Psoas muscle (tissue), 8 donors: ENCODE measurements around the gene TENT5A. TPM values are rescaled to one million over a fixed set of nuclear protein-coding genes. Genes with fewer than 3 reads are reported as not detected.

Experiments
- ATAC-seq, 4 donors: fragments of 200-7000 bp; cut with Tn5 transposase; one replicate each; pipeline ENCODE4 v1.9.1; 2020; ENCODE audit warnings: moderate library complexity in 3 of 4, mild to moderate bottlenecking in 2 of 4
- DNase-seq, 2 donors: peaks; one replicate each; pipeline ENCODE4 v3.0.0-alpha.2; 2020
- H3K27ac ChIP-seq: fragments of 200-600 bp; one replicate; pipeline ENCODE4 v1.8.0; 2022
- H3K27me3 ChIP-seq, 3 donors: fragments of 200-600 bp in 1 of 3; one replicate each; pipeline versions ENCODE4 v1.6.1 to v1.8.0; 2013 to 2022; ENCODE audit warnings: low read length in 2 of 3, mild to moderate bottlenecking in 2 of 3, moderate library complexity in 1 of 3; ENCODE audit not compliant: insufficient read depth in 3 of 3
- H3K36me3 ChIP-seq, 2 donors: fragments of 200-600 bp in 1 of 2; one replicate each; pipeline versions ENCODE4 v1.6.1 to v1.8.0; 2013 to 2022; ENCODE audit warnings: low read depth in 1 of 2, mild to moderate bottlenecking in 1 of 2, moderate library complexity in 1 of 2; ENCODE audit not compliant: insufficient read depth in 1 of 2
- H3K4me1 ChIP-seq: fragments of 200-600 bp; one replicate; pipeline ENCODE4 v1.8.0; 2022
- H3K4me3 ChIP-seq: fragments of 200-600 bp; one replicate; pipeline ENCODE4 v1.8.0; 2022; ENCODE audit warnings: mild to moderate bottlenecking
- H3K9me3 ChIP-seq: fragments of 200-600 bp; one replicate; pipeline ENCODE4 v1.8.0; 2022
- WGBS, 3 donors: extraction: QIAGEN DNeasy Blood & Tissue Kit; methylation state at CpG; one replicate each; pipeline versions ENCODE4 v1.1.6 to v1.1.7; 2013; 5-methylcytosine and 5-hydroxymethylcytosine counted together
- intact Hi-C, 2 donors: fragments of 100-400 bp; cut with DNase I; formaldehyde crosslinking; loops; one replicate each; pipeline versions ENCODE4 v1.11.0 to v1.14.2; 2022
- polyA plus RNA-seq, 3 donors: library from polyadenylated mRNA; stranded (reverse); fragments of 200-250 nt; gene quantifications; one replicate each; pipeline ENCODE4 v1.2.3, GENCODE V29; 2013
- total RNA-seq, 4 donors: library from RNA; stranded (reverse); fragmentation: NEBNext Ultra II Directional in 2 of 4; extraction: Animal tissue kit (Norgen Biotek cat#: 25700) in 2 of 4; gene quantifications; one replicate each; pipeline versions ENCODE4 v1.2.1 to v1.2.4, GENCODE V29; 2021 to 2023
- TF ChIP-seq, protein P1 (sequence below): fragments of 200-600 bp; IDR thresholded peaks from one replicate; pipeline ENCODE4 v1.8.0; 2022; ENCODE audit warnings: antibody characterized with exemption
- donor health status: healthy with polysubstance abuse.
- donor health status: DM: no; HTN: no; CAD: no; lungs with moderate emphysema.
- donor health status: Bipolar disorder and iron deficiency.
- donor health status: healthy.
- donor health status: DM: yes; HTN: yes; CAD: no.
- donor health status: DM: no; HTN: no; CAD: no.
- donor health status: DM: no; HTN: no; CAD: no.
- donor health status: DM: yes; HTN: yes; CAD: no.

The TENT5A gene
- total and polyA plus RNA-seq, 7 donors: 0.94 to 4.3 (median 2.1) TPM

DNA sequence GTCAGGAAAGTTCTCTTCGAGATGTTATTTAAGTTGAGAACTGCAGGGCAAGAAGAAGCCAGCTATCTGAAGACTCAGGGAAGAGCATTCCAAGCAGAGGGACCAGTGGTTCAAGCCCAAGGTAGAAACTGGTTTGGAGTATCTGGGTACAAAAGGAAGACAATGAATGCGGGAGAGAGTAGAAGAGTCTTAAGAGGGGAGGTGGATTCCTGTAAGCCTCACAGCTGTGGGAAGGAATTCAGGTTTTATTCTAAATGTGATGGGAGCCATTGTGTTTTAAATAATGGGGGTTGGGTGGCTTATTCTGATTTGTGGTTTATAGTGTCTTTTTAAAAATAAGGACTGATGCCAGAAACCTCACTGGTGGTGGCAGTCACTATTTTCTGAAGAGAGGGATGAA lies 37.6 kb upstream of the TENT5A start:
- intact Hi-C loops: no loop called here
- H3K4me1 ChIP-seq: no peaks in the 10 kb centered on the region
- DNase-seq (no peak), ATAC-seq (no peak)
- no peaks in the 10 kb centered on the region for H3K36me3 ChIP-seq
- H3K27me3 ChIP-seq: no peaks in the 10 kb centered on the region
- TF ChIP-seq, protein P1, sequence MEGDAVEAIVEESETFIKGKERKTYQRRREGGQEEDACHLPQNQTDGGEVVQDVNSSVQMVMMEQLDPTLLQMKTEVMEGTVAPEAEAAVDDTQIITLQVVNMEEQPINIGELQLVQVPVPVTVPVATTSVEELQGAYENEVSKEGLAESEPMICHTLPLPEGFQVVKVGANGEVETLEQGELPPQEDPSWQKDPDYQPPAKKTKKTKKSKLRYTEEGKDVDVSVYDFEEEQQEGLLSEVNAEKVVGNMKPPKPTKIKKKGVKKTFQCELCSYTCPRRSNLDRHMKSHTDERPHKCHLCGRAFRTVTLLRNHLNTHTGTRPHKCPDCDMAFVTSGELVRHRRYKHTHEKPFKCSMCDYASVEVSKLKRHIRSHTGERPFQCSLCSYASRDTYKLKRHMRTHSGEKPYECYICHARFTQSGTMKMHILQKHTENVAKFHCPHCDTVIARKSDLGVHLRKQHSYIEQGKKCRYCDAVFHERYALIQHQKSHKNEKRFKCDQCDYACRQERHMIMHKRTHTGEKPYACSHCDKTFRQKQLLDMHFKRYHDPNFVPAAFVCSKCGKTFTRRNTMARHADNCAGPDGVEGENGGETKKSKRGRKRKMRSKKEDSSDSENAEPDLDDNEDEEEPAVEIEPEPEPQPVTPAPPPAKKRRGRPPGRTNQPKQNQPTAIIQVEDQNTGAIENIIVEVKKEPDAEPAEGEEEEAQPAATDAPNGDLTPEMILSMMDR: no peak
- H3K9me3 ChIP-seq: no peaks in the 10 kb centered on the region
- no peak overlapping the region for H3K27ac ChIP-seq
- H3K4me3 ChIP-seq: no peak overlapping the region
- WGBS, 3 donors: 84 to 90% (median 89%) methylated on average over 2 of the region's 2 CpGs

- H3K9me3 ChIP-seq: no peaks in the 10 kb centered on the region
- WGBS, 3 donors: 49 to 59% (median 53%) methylated on average over 1 of the region's 1 CpG
- no peaks in the 10 kb centered on the region for H3K27me3 ChIP-seq
- no peak overlapping the region for H3K27ac ChIP-seq
- TF ChIP-seq, protein P1: no peak
- intact Hi-C loops: no loop called here
- no peak for ATAC-seq
- no peak overlapping the region for H3K4me3 ChIP-seq
- no peaks in the 10 kb centered on the region for H3K4me1 ChIP-seq
- H3K36me3 ChIP-seq: no peaks in the 10 kb centered on the region
- DNase-seq: no peak
Observed at GRCh38 chr6:81789291-81789690, 36.8 kb upstream of the TENT5A start.

- TF ChIP-seq, protein P1: no peak
- intact Hi-C loops: no loop called here
Observed at GRCh38 chr6:81788748-81789147, 36.3 kb upstream of the TENT5A start.

DNA sequence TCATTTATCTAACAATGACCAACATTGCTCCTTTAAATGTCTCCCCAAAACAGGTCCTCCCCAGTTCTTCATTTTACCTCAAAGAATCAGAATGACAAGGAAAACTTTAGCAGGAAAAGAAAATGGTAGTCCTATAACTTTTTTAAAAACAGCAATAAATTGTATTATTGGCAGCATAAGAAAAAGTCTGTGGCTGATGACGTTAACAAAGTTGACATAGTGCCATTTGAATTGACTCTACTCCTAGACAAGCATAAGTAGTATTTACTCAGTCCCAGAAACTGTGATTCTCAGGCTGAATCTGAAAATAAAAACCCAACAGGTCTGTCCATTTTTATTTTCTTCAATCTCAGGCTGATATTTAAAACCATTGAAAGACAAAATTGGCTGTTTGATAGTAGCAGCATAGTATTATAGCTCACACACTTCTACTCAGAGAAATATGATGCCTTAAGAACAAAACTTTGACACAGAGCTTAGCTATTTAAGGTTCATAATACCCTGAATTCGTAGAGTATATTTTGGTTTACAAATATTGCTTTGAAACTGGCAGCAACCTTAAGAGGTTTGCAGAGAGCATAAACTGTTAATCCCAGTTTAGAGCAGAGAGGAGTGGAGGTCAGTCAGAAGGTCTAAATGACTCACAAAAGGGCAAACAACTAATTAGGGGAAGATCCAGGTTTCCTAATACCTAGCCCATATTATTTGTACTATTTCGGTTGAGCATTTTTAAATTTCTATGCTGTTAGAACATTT lies 35.0 kb upstream of the TENT5A start:
- Histone ChIP-seq H3K4me1 (no peaks in the 10 kb centered on the region), H3K27ac (no peak overlapping the region), H3K36me3 (no peaks in the 10 kb centered on the region), H3K9me3 (no peaks in the 10 kb centered on the region), H3K27me3 (no peaks in the 10 kb centered on the region), H3K4me3 (no peak overlapping the region)
- ATAC-seq: no peak
- DNase-seq: no peak
- intact Hi-C loops: no loop called here
- 28 to 42% (median 28%) methylated on average over 3 of the region's 3 CpGs for WGBS, 3 donors
- TF ChIP-seq, protein P1: no peak

More at GRCh38 chr6:81788748-81789147, 36.3 kb upstream of the TENT5A start:
- Histone ChIP-seq H3K9me3 (no peaks in the 10 kb centered on the region), H3K36me3 (no peaks in the 10 kb centered on the region), H3K27me3 (no peaks in the 10 kb centered on the region), H3K27ac (no peak overlapping the region), H3K4me1 (no peaks in the 10 kb centered on the region), H3K4me3 (no peak overlapping the region)
- DNase-seq: no peak
- ATAC-seq: no peak

DNA sequence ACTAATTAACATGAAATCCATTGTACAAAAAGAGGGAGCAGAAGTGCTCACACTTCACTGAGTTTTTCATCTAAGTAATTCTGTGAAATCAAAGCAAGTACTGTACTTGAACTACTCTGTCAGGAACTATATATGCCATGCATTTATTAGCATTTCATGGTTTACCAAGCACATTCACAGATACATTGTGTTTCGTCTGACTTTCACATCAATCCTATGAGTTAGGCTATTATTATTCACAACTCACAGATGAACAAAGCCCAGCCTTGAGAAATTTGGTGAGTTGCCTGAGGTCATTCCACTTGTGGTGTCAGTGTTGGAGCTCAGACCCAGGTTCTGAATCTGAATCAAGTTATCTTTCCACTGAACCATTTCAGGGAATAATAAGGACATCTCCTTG lies 33.7 kb upstream of the TENT5A start:
- H3K4me3 ChIP-seq: no peak overlapping the region
- H3K27me3 ChIP-seq: no peaks in the 10 kb centered on the region
- no peak for ATAC-seq
- TF ChIP-seq, protein P1: no peak
- no peaks in the 10 kb centered on the region for H3K4me1 ChIP-seq
- no peak overlapping the region for H3K27ac ChIP-seq
- no peaks in the 10 kb centered on the region for H3K9me3 ChIP-seq
- no peaks in the 10 kb centered on the region for H3K36me3 ChIP-seq
- no peak for DNase-seq
- intact Hi-C loops: no loop called here
- WGBS, 3 donors: 73 to 84% (median 76%) methylated on average over 1 of the region's 1 CpG
